Measurements from ENCODE around the gene HS3ST5. TPM values are rescaled to one million over a fixed set of nuclear protein-coding genes. Genes with fewer than 3 reads are reported as not detected.
A peak's percentile ranks its signal among the peaks of the same experiment; 100 is the strongest.
"Not testable (repeated sequence)": the region's sequence is repeated elsewhere in the genome, so short reads cannot be mapped to it uniquely, and the experiment has no call there.

The HS3ST5 gene
- total and polyA plus RNA-seq, 7 donors: 0.01 to 2.9 (median 0.25) TPM

DNA sequence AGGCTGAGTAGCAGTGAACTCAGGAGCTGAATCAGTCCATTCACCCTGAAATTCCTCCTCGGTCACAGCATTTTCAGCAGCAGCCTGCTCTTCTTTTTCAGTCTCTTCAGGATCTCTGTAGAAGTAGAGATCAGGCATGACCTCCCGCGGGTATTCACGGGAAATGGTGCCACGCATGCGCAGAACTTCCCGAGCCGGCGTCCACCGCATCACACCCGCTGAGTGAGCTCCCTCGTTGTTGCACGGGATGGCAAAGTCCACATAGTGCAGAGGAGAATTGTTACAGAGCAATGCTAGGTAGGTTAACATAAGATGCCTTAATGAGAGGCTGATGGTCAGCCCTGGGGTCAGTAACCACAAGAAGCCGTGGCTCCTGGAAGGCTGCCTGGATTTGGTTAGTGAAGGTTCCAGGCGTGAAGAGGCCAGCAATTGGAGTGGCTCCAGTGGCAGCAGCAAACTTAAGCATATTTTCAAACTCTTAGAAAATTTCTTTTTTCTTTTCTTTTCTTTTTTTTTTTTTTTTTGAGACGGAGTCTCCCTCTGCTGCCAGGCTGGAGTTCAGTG, 258.4 kb downstream of the HS3ST5 start:
- DNase-seq (peak in 1 of 2 donors; percentile 40), ATAC-seq (no peak)
- no peak overlapping the region for H3K27ac ChIP-seq
- intact Hi-C loops (cut with DNase I): no loop called here
- no peaks in the 10 kb centered on the region for H3K4me1 ChIP-seq
- H3K36me3 ChIP-seq (ENCODE audit: insufficient read depth in 1 of 2, low read depth in 1 of 2): no peaks in the 10 kb centered on the region
- TF ChIP-seq, protein P1, sequence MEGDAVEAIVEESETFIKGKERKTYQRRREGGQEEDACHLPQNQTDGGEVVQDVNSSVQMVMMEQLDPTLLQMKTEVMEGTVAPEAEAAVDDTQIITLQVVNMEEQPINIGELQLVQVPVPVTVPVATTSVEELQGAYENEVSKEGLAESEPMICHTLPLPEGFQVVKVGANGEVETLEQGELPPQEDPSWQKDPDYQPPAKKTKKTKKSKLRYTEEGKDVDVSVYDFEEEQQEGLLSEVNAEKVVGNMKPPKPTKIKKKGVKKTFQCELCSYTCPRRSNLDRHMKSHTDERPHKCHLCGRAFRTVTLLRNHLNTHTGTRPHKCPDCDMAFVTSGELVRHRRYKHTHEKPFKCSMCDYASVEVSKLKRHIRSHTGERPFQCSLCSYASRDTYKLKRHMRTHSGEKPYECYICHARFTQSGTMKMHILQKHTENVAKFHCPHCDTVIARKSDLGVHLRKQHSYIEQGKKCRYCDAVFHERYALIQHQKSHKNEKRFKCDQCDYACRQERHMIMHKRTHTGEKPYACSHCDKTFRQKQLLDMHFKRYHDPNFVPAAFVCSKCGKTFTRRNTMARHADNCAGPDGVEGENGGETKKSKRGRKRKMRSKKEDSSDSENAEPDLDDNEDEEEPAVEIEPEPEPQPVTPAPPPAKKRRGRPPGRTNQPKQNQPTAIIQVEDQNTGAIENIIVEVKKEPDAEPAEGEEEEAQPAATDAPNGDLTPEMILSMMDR (IDR thresholded peaks at IDR 0.05): no peak
- no peaks in the 10 kb centered on the region for H3K27me3 ChIP-seq (ENCODE audit: insufficient read depth in 3 of 3, low read length in 2 of 3)
- H3K9me3 ChIP-seq: peaks cover 4% of the 10 kb centered on the region
- H3K4me3 ChIP-seq: no peak overlapping the region
- 80 to 89% (median 85%) methylated on average over 16 of the region's 16 CpGs for WGBS, 3 donors

DNA sequence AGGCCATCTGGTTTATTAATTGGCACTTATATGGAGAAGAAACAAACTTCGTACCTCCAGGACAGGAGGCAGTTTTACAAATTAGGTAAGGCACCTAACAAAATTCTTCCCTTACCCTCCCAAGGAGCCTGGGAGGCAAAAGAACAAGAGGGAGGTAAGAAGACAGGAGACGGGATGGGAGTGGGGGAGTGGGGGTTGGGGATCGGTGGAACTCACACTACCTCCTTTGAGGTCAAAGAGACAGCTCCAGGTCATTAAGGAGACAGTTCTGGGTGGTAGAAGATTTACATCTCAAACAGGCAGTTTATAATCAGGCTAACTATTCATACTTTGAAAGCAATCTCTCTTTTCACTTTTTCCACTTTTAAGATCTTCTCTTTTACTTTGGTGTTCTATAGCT, 259.6 kb downstream of the HS3ST5 start:
- H3K27ac ChIP-seq: no peak overlapping the region
- no peak for ATAC-seq
- WGBS, 3 donors: 55 to 75% (median 72%) methylated on average over 3 of the region's 3 CpGs
- TF ChIP-seq, protein P1 (IDR thresholded peaks at IDR 0.05): no peak
- intact Hi-C loops (cut with DNase I): no loop called here
- H3K36me3 ChIP-seq (ENCODE audit: insufficient read depth in 1 of 2, low read depth in 1 of 2): no peaks in the 10 kb centered on the region
- peaks cover 4% of the 10 kb centered on the region for H3K9me3 ChIP-seq
- no peaks in the 10 kb centered on the region for H3K4me1 ChIP-seq
- H3K4me3 ChIP-seq: no peak overlapping the region
- DNase-seq: no peak
- H3K27me3 ChIP-seq (ENCODE audit: insufficient read depth in 3 of 3, low read length in 2 of 3): no peaks in the 10 kb centered on the region

DNA sequence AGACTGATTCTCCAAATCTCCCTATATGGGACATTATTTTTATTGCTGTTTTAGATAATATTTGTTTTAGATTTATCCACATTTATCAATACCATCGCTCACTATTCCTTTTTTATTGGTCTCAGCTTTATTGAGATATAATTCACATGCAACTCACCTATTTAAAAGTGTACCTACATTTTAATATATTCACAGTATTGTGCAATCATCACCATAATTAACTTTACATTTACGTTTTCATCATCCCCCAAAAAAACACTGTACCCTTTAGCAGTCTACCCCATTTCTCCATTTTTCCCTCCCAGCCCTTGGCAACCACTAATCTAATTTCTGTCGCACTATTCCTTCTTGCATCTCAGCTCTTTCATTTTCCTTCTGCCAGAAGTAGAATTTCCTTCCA, 261.1 kb downstream of the HS3ST5 start:
- intact Hi-C loops (cut with DNase I): no loop called here
- 79 to 90% (median 86%) methylated on average over 3 of the region's 3 CpGs for WGBS, 3 donors
- Histone ChIP-seq H3K36me3 (ENCODE audit: insufficient read depth in 1 of 2, low read depth in 1 of 2) (no peaks in the 10 kb centered on the region), H3K4me3 (no peak overlapping the region), H3K27me3 (ENCODE audit: insufficient read depth in 3 of 3, low read length in 2 of 3) (no peaks in the 10 kb centered on the region), H3K4me1 (no peaks in the 10 kb centered on the region), H3K27ac (no peak overlapping the region), H3K9me3 (peaks cover 4% of the 10 kb centered on the region)
- ATAC-seq (no peak), DNase-seq (no peak)
- TF ChIP-seq, protein P1 (IDR thresholded peaks at IDR 0.05): no peak

DNA sequence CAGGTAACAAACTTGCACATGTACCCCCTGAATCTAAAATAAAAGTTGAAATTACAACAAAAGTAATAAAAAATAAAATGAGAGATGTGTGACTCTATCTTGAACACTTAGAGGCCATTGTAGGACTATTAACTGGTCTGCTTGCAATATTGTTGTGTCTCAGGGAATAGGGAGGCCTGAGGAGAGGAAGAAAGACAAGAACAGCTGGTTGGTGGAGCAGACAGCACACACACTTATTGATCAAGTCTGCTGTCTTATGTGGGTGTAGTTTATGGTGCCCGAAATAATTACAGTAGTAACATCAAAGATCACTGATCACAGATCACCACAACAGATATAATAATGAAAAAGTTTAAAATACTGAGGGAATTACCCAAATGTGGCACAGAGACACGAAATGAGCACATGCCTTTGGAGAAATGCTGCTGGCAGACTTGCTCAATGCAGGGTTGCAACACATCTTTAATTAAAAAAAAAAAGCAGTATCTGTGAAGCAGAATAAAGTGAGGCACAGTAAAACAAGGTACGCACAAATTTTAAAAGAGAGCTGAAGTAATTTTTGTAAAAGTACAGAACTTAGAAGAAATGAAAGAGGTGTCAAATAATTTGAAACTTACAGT, 261.8 kb downstream of the HS3ST5 start:
- H3K4me1 ChIP-seq: no peaks in the 10 kb centered on the region
- no peaks in the 10 kb centered on the region for H3K36me3 ChIP-seq (ENCODE audit: insufficient read depth in 1 of 2, low read depth in 1 of 2)
- H3K9me3 ChIP-seq: peaks cover 4% of the 10 kb centered on the region
- DNase-seq (no peak), ATAC-seq (no peak)
- intact Hi-C loops (cut with DNase I): no loop called here
- H3K27me3 ChIP-seq (ENCODE audit: insufficient read depth in 3 of 3, low read length in 2 of 3): no peaks in the 10 kb centered on the region
- TF ChIP-seq, protein P1 (IDR thresholded peaks at IDR 0.05): no peak
- H3K4me3 ChIP-seq: no peak overlapping the region
- H3K27ac ChIP-seq: no peak overlapping the region
- 56 to 70% (median 63%) methylated on average over 3 of the region's 3 CpGs for WGBS, 3 donors

DNA sequence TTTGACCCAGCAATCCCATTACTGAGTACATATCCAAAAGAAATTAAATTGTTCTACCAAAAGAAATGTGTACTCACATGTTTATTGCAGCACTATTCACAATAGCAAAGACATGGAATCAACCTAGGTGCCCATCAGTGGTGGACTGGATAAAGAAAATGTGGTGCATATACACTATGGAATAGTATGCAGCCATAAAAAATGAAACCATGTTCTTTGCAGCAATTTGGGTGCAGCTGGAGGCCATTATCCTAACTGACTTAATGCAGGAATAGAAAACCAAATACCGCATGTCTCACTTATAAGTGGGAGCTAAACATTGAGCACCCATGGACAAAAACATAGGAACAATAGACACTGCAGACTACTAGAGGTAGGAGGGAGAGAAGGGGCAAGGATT, 262.4 kb downstream of the HS3ST5 start:
- DNase-seq; ATAC-seq; H3K9me3 ChIP-seq; H3K27me3 ChIP-seq (ENCODE audit: insufficient read depth in 3 of 3, low read length in 2 of 3); H3K4me3 ChIP-seq; intact Hi-C loops (cut with DNase I); H3K27ac ChIP-seq; H3K4me1 ChIP-seq; H3K36me3 ChIP-seq (ENCODE audit: insufficient read depth in 1 of 2, low read depth in 1 of 2): not testable (repeated sequence)
- WGBS, 3 donors: 100% methylated on average over 1 of the region's 1 CpG

Data from psoas muscle (tissue), 8 donors.